WTC11 (cell line): Measurements from ENCODE around the gene AMD1. TPM values are rescaled to one million over a fixed set of nuclear protein-coding genes. Genes with fewer than 3 reads are reported as not detected.

Source experiments
- ATAC-seq: fragments of 200-7000 bp; cut with Tn5 transposase; 2 replicates; pipeline ENCODE4 v1.10.0; 2021; ENCODE audit warnings: mild to moderate bottlenecking, moderate library complexity
- CTCF ChIA-PET: fragments of 300-600 bp; sonication (Branson Sonifier 250); formaldehyde crosslinking; loops from one replicate; lab custom pipeline; 2021; ENCODE audit warnings: antibody characterized with exemption; lab: Charles Lee
- POLR2A ChIA-PET: fragments of 350-600 bp; sonication (Branson Sonifier 250); formaldehyde crosslinking; loops from one replicate; lab custom pipeline; 2021; ENCODE audit warnings: antibody characterized with exemption; lab: Charles Lee
- DNase-seq: peaks from one replicate; pipeline ENCODE4 v3.0.0; 2021; ENCODE audit warnings: low spot score
- H3K27ac Mint-ChIP-seq: 2 replicates; pipeline ENCODE4 v1.8.0; 2021; ENCODE audit warnings: mixed read lengths
- H3K27me3 Mint-ChIP-seq: 2 replicates; pipeline ENCODE4 v1.8.0; 2021; ENCODE audit warnings: low read depth, mild to moderate bottlenecking, moderate library complexity, mixed read lengths
- H3K36me3 Mint-ChIP-seq: 2 replicates; pipeline ENCODE4 v1.8.0; 2021; ENCODE audit warnings: mixed read lengths
- H3K4me1 Mint-ChIP-seq: 2 replicates; pipeline ENCODE4 v1.8.0; 2022; ENCODE audit warnings: mixed read lengths
- H3K4me3 Mint-ChIP-seq: 2 replicates; pipeline ENCODE4 v1.8.0; 2021; ENCODE audit warnings: mild to moderate bottlenecking, moderate library complexity, mixed read lengths
- H3K9me3 Mint-ChIP-seq: 2 replicates; pipeline ENCODE4 v1.8.0; 2021; ENCODE audit warnings: mixed read lengths
- ATF1 ChIP-seq: sonication (generic); formaldehyde crosslinking; IDR thresholded peaks from 2 replicates; pipeline ENCODE4 v1.8.1; 2023; ENCODE audit warnings: mild to moderate bottlenecking, moderate library complexity, missing genetic modification reagents
- JUN ChIP-seq: sonication (generic); formaldehyde crosslinking; IDR thresholded peaks from 2 replicates; pipeline ENCODE4 v1.8.0; 2023; ENCODE audit warnings: mild to moderate bottlenecking, missing genetic modification reagents
- NFE2L1 ChIP-seq: sonication (generic); formaldehyde crosslinking; IDR thresholded peaks from 2 replicates; pipeline ENCODE4 v1.8.1; 2023; ENCODE audit warnings: missing genetic modification reagents
- OVOL2 ChIP-seq: fragments of 250-450 bp; sonication (Bioruptor Pico); IDR thresholded peaks from 2 replicates; pipeline ENCODE4 v1.9.0; 2021; ENCODE audit warnings: mild to moderate bottlenecking, borderline replicate concordance
- total RNA-seq: library from RNA; stranded (reverse); gene quantifications from 3 replicates; pipeline ENCODE4 v1.2.3, GENCODE V29; 2021
- TF ChIP-seq, protein P1 (sequence below): sonication (generic); formaldehyde crosslinking; IDR thresholded peaks from 2 replicates; pipeline ENCODE4 v1.8.1; 2022; ENCODE audit warnings: missing genetic modification reagents, borderline replicate concordance
- TF ChIP-seq, protein P2 (sequence below): sonication (generic); formaldehyde crosslinking; IDR thresholded peaks from 2 replicates; pipeline ENCODE4 v1.8.0; 2023; ENCODE audit warnings: mild to moderate bottlenecking, missing genetic modification reagents
- TF ChIP-seq, protein P3 (sequence below): sonication (generic); formaldehyde crosslinking; IDR thresholded peaks from 2 replicates; pipeline ENCODE4 v1.8.0; 2023; ENCODE audit warnings: missing genetic modification reagents, mild to moderate bottlenecking, borderline replicate concordance
- TF ChIP-seq, protein P4 (sequence below): sonication (generic); formaldehyde crosslinking; IDR thresholded peaks from 2 replicates; pipeline ENCODE4 v1.8.1; 2023; ENCODE audit warnings: mild to moderate bottlenecking, missing genetic modification reagents, borderline replicate concordance
- TF ChIP-seq, protein P5 (sequence below): sonication (generic); formaldehyde crosslinking; IDR thresholded peaks from 2 replicates; pipeline ENCODE4 v1.8.1; 2023; ENCODE audit warnings: mild to moderate bottlenecking, missing genetic modification reagents
- TF ChIP-seq, protein P6 (sequence below): sonication (generic); formaldehyde crosslinking; IDR thresholded peaks from 2 replicates; pipeline ENCODE4 v1.8.1; 2023; ENCODE audit warnings: mild to moderate bottlenecking, missing genetic modification reagents, moderate library complexity
- TF ChIP-seq, protein P7 (sequence below): sonication (generic); formaldehyde crosslinking; IDR thresholded peaks from 2 replicates; pipeline ENCODE4 v1.8.0; 2022; ENCODE audit warnings: missing genetic modification reagents

Gene AMD1
- total RNA-seq, 1 experiment from 2014 or later: 122 TPM

DNA sequence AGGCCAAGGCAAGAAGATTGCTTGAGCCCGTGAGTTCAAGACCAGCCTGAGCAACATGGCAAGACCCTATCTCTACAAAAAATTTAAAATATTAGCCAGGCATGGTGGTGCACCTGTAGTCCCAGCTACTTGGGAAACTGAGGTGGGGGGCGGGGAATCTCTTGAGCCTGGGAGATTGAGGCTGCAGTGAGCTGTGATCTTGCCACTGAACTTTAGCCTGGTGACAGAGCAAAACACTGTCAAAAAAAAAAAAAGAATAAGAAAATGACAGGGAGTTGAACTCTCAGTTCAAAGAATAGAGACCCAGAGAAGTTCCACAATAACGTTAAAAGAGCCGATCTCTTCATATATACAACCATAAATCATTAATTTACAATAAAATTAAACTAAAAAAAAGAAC, 24.8 kb upstream of the AMD1 start (continued):
- TF ChIP-seq, protein P1, sequence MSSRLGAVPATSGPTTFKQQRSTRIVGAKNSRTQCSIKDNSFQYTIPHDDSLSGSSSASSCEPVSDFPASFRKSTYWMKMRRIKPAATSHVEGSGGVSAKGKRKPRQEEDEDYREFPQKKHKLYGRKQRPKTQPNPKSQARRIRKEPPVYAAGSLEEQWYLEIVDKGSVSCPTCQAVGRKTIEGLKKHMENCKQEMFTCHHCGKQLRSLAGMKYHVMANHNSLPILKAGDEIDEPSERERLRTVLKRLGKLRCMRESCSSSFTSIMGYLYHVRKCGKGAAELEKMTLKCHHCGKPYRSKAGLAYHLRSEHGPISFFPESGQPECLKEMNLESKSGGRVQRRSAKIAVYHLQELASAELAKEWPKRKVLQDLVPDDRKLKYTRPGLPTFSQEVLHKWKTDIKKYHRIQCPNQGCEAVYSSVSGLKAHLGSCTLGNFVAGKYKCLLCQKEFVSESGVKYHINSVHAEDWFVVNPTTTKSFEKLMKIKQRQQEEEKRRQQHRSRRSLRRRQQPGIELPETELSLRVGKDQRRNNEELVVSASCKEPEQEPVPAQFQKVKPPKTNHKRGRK (CRISPR knock-in tag): no peak
- TF ChIP-seq JUN (CRISPR knock-in tag) (no peak), ATF1 (CRISPR knock-in tag) (no peak)
- TF ChIP-seq, protein P2, sequence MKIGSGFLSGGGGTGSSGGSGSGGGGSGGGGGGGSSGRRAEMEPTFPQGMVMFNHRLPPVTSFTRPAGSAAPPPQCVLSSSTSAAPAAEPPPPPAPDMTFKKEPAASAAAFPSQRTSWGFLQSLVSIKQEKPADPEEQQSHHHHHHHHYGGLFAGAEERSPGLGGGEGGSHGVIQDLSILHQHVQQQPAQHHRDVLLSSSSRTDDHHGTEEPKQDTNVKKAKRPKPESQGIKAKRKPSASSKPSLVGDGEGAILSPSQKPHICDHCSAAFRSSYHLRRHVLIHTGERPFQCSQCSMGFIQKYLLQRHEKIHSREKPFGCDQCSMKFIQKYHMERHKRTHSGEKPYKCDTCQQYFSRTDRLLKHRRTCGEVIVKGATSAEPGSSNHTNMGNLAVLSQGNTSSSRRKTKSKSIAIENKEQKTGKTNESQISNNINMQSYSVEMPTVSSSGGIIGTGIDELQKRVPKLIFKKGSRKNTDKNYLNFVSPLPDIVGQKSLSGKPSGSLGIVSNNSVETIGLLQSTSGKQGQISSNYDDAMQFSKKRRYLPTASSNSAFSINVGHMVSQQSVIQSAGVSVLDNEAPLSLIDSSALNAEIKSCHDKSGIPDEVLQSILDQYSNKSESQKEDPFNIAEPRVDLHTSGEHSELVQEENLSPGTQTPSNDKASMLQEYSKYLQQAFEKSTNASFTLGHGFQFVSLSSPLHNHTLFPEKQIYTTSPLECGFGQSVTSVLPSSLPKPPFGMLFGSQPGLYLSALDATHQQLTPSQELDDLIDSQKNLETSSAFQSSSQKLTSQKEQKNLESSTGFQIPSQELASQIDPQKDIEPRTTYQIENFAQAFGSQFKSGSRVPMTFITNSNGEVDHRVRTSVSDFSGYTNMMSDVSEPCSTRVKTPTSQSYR (CRISPR knock-in tag): no peak
- TF ChIP-seq, protein P3, sequence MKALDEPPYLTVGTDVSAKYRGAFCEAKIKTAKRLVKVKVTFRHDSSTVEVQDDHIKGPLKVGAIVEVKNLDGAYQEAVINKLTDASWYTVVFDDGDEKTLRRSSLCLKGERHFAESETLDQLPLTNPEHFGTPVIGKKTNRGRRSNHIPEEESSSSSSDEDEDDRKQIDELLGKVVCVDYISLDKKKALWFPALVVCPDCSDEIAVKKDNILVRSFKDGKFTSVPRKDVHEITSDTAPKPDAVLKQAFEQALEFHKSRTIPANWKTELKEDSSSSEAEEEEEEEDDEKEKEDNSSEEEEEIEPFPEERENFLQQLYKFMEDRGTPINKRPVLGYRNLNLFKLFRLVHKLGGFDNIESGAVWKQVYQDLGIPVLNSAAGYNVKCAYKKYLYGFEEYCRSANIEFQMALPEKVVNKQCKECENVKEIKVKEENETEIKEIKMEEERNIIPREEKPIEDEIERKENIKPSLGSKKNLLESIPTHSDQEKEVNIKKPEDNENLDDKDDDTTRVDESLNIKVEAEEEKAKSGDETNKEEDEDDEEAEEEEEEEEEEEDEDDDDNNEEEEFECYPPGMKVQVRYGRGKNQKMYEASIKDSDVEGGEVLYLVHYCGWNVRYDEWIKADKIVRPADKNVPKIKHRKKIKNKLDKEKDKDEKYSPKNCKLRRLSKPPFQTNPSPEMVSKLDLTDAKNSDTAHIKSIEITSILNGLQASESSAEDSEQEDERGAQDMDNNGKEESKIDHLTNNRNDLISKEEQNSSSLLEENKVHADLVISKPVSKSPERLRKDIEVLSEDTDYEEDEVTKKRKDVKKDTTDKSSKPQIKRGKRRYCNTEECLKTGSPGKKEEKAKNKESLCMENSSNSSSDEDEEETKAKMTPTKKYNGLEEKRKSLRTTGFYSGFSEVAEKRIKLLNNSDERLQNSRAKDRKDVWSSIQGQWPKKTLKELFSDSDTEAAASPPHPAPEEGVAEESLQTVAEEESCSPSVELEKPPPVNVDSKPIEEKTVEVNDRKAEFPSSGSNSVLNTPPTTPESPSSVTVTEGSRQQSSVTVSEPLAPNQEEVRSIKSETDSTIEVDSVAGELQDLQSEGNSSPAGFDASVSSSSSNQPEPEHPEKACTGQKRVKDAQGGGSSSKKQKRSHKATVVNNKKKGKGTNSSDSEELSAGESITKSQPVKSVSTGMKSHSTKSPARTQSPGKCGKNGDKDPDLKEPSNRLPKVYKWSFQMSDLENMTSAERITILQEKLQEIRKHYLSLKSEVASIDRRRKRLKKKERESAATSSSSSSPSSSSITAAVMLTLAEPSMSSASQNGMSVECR (CRISPR knock-in tag): no peak

DNA sequence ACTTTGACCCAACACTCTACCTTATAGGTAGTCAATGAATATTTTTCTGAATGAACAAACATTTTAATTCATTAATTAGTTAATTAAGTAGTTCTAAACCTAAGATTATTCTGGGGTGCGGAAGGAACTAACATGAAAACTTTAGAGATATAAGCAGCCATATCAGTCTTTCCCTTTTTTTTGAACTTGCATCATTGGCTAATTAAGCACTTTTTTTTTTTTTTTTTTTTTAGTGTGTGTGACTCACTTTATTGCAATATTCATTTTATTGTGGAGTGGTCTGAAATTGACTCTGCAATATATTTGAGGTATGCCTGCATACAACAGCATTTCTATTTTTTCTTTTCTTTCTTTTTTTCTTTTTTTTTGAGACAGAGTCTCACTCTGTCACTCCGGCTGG, 21.8 kb upstream of the AMD1 start:
- no peak overlapping the region for H3K27ac Mint-ChIP-seq
- no peaks in the 10 kb centered on the region for H3K36me3 Mint-ChIP-seq
- H3K4me3 Mint-ChIP-seq: no peak overlapping the region
- no peak for ATAC-seq
- ChIA-PET POLR2A (interaction anchor here (0.7 kb wide), 1 partner anchor 58 kb away, joined by 7 read pairs; no protein-coding TSS in a partner anchor), CTCF (no interaction called here)
- no peaks in the 10 kb centered on the region; the same call in 1 of the 2 replicates for H3K27me3 Mint-ChIP-seq
- DNase-seq: no peak
- H3K4me1 Mint-ChIP-seq: no peaks in the 10 kb centered on the region
- no peaks in the 10 kb centered on the region for H3K9me3 Mint-ChIP-seq
- TF ChIP-seq, protein P4, sequence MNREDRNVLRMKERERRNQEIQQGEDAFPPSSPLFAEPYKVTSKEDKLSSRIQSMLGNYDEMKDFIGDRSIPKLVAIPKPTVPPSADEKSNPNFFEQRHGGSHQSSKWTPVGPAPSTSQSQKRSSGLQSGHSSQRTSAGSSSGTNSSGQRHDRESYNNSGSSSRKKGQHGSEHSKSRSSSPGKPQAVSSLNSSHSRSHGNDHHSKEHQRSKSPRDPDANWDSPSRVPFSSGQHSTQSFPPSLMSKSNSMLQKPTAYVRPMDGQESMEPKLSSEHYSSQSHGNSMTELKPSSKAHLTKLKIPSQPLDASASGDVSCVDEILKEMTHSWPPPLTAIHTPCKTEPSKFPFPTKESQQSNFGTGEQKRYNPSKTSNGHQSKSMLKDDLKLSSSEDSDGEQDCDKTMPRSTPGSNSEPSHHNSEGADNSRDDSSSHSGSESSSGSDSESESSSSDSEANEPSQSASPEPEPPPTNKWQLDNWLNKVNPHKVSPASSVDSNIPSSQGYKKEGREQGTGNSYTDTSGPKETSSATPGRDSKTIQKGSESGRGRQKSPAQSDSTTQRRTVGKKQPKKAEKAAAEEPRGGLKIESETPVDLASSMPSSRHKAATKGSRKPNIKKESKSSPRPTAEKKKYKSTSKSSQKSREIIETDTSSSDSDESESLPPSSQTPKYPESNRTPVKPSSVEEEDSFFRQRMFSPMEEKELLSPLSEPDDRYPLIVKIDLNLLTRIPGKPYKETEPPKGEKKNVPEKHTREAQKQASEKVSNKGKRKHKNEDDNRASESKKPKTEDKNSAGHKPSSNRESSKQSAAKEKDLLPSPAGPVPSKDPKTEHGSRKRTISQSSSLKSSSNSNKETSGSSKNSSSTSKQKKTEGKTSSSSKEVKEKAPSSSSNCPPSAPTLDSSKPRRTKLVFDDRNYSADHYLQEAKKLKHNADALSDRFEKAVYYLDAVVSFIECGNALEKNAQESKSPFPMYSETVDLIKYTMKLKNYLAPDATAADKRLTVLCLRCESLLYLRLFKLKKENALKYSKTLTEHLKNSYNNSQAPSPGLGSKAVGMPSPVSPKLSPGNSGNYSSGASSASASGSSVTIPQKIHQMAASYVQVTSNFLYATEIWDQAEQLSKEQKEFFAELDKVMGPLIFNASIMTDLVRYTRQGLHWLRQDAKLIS (CRISPR knock-in tag): no peak
- TF ChIP-seq, protein P5, sequence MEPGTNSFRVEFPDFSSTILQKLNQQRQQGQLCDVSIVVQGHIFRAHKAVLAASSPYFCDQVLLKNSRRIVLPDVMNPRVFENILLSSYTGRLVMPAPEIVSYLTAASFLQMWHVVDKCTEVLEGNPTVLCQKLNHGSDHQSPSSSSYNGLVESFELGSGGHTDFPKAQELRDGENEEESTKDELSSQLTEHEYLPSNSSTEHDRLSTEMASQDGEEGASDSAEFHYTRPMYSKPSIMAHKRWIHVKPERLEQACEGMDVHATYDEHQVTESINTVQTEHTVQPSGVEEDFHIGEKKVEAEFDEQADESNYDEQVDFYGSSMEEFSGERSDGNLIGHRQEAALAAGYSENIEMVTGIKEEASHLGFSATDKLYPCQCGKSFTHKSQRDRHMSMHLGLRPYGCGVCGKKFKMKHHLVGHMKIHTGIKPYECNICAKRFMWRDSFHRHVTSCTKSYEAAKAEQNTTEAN (CRISPR knock-in tag): no peak
- TF ChIP-seq, protein P3 (CRISPR knock-in tag): no peak
- TF ChIP-seq OVOL2 (CRISPR knock-in tag) (no peak), NFE2L1 (CRISPR knock-in tag) (no peak)
- TF ChIP-seq, protein P6, sequence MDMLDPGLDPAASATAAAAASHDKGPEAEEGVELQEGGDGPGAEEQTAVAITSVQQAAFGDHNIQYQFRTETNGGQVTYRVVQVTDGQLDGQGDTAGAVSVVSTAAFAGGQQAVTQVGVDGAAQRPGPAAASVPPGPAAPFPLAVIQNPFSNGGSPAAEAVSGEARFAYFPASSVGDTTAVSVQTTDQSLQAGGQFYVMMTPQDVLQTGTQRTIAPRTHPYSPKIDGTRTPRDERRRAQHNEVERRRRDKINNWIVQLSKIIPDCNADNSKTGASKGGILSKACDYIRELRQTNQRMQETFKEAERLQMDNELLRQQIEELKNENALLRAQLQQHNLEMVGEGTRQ: no peak
- TF ChIP-seq, protein P7, sequence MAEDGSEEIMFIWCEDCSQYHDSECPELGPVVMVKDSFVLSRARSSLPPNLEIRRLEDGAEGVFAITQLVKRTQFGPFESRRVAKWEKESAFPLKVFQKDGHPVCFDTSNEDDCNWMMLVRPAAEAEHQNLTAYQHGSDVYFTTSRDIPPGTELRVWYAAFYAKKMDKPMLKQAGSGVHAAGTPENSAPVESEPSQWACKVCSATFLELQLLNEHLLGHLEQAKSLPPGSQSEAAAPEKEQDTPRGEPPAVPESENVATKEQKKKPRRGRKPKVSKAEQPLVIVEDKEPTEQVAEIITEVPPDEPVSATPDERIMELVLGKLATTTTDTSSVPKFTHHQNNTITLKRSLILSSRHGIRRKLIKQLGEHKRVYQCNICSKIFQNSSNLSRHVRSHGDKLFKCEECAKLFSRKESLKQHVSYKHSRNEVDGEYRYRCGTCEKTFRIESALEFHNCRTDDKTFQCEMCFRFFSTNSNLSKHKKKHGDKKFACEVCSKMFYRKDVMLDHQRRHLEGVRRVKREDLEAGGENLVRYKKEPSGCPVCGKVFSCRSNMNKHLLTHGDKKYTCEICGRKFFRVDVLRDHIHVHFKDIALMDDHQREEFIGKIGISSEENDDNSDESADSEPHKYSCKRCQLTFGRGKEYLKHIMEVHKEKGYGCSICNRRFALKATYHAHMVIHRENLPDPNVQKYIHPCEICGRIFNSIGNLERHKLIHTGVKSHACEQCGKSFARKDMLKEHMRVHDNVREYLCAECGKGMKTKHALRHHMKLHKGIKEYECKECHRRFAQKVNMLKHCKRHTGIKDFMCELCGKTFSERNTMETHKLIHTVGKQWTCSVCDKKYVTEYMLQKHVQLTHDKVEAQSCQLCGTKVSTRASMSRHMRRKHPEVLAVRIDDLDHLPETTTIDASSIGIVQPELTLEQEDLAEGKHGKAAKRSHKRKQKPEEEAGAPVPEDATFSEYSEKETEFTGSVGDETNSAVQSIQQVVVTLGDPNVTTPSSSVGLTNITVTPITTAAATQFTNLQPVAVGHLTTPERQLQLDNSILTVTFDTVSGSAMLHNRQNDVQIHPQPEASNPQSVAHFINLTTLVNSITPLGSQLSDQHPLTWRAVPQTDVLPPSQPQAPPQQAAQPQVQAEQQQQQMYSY (CRISPR knock-in tag): no peak
